HS-27A (cell line): ENCODE data around the gene ACAD9.
A peak's percentile ranks its signal among the peaks of the same experiment; 100 is the strongest.

ENCODE experiments used
- DNase-seq: peaks from one replicate; pipeline ENCODE4 v3.0.0-alpha.2; 2012; ENCODE audit warnings: low read depth, missing footprints

Gene ACAD9

GRCh38 chr3:128935922-128936321 lies 56.5 kb downstream of the ACAD9 start:
- DNase-seq = no peak

GRCh38 chr3:128936341-128936740 lies 56.9 kb downstream of the ACAD9 start:
- no peak for DNase-seq

GRCh38 chr3:128940252-128940651 lies 60.8 kb downstream of the ACAD9 start:
- no peak for DNase-seq

- no peak for DNase-seq
These were observed 62.9 kb downstream of the ACAD9 start for GRCh38 chr3:128942161-128942952.

- no peak for DNase-seq
These were observed 65.8 kb downstream of the ACAD9 start for GRCh38 chr3:128945041-128945877.

GRCh38 chr3:128945878-128946175 lies 66.4 kb downstream of the ACAD9 start:
- DNase-seq = no peak

GRCh38 chr3:128946411-128946810 lies 67.0 kb downstream of the ACAD9 start:
- DNase-seq = peak; percentile 15

- no peak for DNase-seq
These were observed 69.7 kb downstream of the ACAD9 start for GRCh38 chr3:128949158-128949557.

GRCh38 chr3:128950223-128950938 lies 71.0 kb downstream of the ACAD9 start:
- DNase-seq = no peak

- DNase-seq = no peak
These were observed 77.0 kb downstream of the ACAD9 start for GRCh38 chr3:128956440-128956839.
